Tibial nerve (tissue), 4 donors: ENCODE results near the gene FAU. TPM values are rescaled to one million over a fixed set of nuclear protein-coding genes. Genes with fewer than 3 reads are reported as not detected.

Experiments used
- DNase-seq, 2 donors: peaks; one replicate each; pipeline ENCODE4 v3.0.0-alpha.2; 2019; ENCODE audit warnings: low spot score in 2 of 2
- H3K27ac ChIP-seq, 4 donors: fragments of 200-600 bp; sonication (generic) in 3 of 4; one replicate each; pipeline ENCODE4 v1.5.1; 2017 to 2019; ENCODE audit warnings: mild to moderate bottlenecking in 1 of 4
- H3K27me3 ChIP-seq, 2 donors: fragments of 200-600 bp; sonication (generic) in 1 of 2; one replicate each; pipeline versions ENCODE4 v1.5.1 to v1.6.0; 2017 to 2019
- H3K36me3 ChIP-seq, 3 donors: fragments of 200-600 bp; sonication (generic); one replicate each; pipeline ENCODE4 v1.5.1; 2018 to 2019
- H3K4me1 ChIP-seq, 4 donors: fragments of 200-600 bp; sonication (generic) in 3 of 4; one replicate each; pipeline ENCODE4 v1.5.1; 2017 to 2019
- H3K4me3 ChIP-seq, 4 donors: fragments of 200-600 bp; sonication (generic) in 3 of 4; one replicate each; pipeline ENCODE4 v1.5.1; 2017 to 2019; ENCODE audit warnings: mild to moderate bottlenecking in 1 of 4, moderate library complexity in 1 of 4
- H3K9me3 ChIP-seq, 4 donors: fragments of 200-600 bp; sonication (generic) in 3 of 4; one replicate each; pipeline ENCODE4 v1.5.1; 2017 to 2019
- EP300 ChIP-seq, 2 donors: sonication (generic); formaldehyde crosslinking; IDR thresholded peaks; one replicate each; pipeline ENCODE4 v1.6.1; 2017; ENCODE audit warnings: antibody characterized with exemption in 2 of 2, mild to moderate bottlenecking in 1 of 2
- POLR2A ChIP-seq, 2 donors: fragments of 450-650 bp; IDR thresholded peaks; one replicate each; pipeline ENCODE4 v1.6.1; 2017; ENCODE audit warnings: antibody characterized with exemption in 2 of 2, mild to moderate bottlenecking in 2 of 2, moderate library complexity in 2 of 2
- WGBS, 2 donors: methylation state at CpG; one replicate each; pipeline ENCODE4 v1.1.5; 2018; 5-methylcytosine and 5-hydroxymethylcytosine counted together
- total RNA-seq, 4 donors: library from RNA; depleted of rRNA; stranded (reverse); fragments of >200 nt; gene quantifications; one replicate each; pipeline ENCODE4 v1.1.0, GENCODE V29; 2016
- TF ChIP-seq, protein P1 (sequence below), 5 experiments: fragments of 200-600 bp in 3 of 5; fragments of 450-650 bp in 2 of 5; sonication (generic) in 3 of 5; IDR thresholded peaks; one replicate each; pipeline ENCODE4 v1.5.1; 2016 to 2019; ENCODE audit warnings: antibody characterized with exemption in 5 of 5, mild to moderate bottlenecking in 3 of 5, moderate library complexity in 2 of 5

FAU gene
- 1,000 to 10,000 TPM; 1,078 to 1,548 (median 1,229) TPM for total RNA-seq

DNA sequence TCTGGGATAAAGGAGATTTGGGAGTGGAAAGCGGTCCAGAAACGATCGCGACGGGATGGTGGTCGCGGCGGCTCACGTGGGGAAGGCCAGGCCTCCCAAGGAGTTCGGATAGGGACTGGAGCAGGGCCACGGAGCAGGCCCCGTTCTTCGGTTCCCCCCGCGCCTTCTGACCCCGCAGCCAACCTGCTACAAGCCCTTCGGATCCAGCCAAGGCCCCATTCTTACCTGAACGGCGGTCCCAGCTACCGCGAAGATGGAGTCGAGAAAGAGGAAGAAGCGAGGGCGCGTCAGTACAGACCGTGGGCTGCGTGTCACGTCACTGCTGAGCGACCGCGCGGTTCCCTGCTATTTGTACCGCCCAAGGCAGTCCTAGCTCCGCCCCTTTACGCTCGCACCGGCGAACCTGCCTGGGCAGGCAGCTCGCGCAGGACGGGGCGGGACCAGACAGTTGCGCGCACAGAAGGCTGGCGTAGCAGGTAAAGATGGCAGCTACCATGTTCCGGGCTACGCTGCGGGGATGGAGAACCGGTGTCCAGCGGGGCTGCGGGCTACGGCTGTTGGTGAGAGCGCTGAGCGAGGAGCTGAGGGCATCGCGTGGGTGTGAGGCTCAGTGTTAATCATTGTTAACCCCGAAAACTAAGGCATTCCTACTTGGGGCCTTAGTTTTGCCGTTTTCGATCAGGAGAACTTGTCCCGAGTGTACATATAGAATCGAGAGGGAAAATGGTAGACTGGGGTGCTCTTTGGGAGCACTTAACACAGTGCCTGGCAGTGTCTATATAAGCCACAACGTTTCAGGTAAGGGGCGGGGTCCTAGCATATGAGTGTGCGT is at the start of gene FAU, which contains the start of gene MRPL49:
Gene FAU, minus strand, starts transcription at position 270 of the 832 bp plus-strand sequence. CDS start 321 bp downstream, outside the sequence.
Gene MRPL49, plus strand, starts transcription at position 457 of the 832 bp plus-strand sequence. Its CDS starts 26 bp downstream, at position 483.
- Histone ChIP-seq H3K36me3 (peaks cover 0 to 61% (median 25%) of the 10 kb centered on the region in 3 donors), H3K27ac (peak within 1 kb of the TSS; percentile 81 to 98 (median 92)), H3K4me3 (peak within 1 kb of the TSS; percentile 65 to 92 (median 87)), H3K9me3 (no peaks in the 10 kb centered on the region), H3K4me1 (peaks cover 0 to 45% (median 11%) of the 10 kb centered on the region in 4 donors), H3K27me3 (no peaks in the 10 kb centered on the region)
- WGBS, 2 donors = 0% methylated on average over 41 to 55 of the region's 64 CpGs
- DNase-seq = peak; percentile 95
- TF ChIP-seq POLR2A (IDR thresholded peaks at IDR 0.05) (peak; percentile 61 to 92), EP300 (IDR thresholded peaks at IDR 0.05) (peak; percentile 77 to 98)
- TF ChIP-seq, protein P1, sequence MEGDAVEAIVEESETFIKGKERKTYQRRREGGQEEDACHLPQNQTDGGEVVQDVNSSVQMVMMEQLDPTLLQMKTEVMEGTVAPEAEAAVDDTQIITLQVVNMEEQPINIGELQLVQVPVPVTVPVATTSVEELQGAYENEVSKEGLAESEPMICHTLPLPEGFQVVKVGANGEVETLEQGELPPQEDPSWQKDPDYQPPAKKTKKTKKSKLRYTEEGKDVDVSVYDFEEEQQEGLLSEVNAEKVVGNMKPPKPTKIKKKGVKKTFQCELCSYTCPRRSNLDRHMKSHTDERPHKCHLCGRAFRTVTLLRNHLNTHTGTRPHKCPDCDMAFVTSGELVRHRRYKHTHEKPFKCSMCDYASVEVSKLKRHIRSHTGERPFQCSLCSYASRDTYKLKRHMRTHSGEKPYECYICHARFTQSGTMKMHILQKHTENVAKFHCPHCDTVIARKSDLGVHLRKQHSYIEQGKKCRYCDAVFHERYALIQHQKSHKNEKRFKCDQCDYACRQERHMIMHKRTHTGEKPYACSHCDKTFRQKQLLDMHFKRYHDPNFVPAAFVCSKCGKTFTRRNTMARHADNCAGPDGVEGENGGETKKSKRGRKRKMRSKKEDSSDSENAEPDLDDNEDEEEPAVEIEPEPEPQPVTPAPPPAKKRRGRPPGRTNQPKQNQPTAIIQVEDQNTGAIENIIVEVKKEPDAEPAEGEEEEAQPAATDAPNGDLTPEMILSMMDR (IDR thresholded peaks at IDR 0.05) = peak in 1 of 5 experiments; percentile 27

DNA sequence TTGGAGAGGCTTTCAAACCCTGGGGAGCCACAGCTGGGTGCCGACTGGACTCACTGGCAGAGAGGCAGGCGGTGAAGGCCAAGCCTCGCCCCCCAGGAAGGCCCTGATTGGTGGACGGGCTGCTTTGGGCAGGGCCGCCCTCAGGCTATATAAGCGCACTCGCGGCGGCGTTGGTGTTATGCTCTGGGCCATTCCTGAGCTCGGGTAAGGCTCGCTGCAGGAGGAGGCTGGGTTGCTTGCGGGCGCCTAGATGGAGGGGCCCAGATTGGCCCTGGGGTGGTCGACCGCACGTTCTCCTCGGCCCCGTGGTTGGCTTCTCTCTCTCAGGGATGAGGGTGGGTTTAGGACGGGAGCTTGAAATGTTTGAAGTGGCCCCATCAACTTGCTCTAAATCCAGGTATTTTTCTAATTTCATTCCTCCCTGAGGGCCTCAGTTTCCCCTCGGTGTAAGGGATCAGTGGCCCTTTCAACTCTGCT is 48.2 kb upstream of the FAU start, which contains the start of gene SPDYC:
Gene SPDYC, plus strand, starts transcription at position 176 of the 477 bp plus-strand sequence. CDS start 1,125 bp downstream, outside the sequence.
- 90 to 91% methylated on average over 20 to 21 of the region's 21 CpGs for WGBS, 2 donors

DNA sequence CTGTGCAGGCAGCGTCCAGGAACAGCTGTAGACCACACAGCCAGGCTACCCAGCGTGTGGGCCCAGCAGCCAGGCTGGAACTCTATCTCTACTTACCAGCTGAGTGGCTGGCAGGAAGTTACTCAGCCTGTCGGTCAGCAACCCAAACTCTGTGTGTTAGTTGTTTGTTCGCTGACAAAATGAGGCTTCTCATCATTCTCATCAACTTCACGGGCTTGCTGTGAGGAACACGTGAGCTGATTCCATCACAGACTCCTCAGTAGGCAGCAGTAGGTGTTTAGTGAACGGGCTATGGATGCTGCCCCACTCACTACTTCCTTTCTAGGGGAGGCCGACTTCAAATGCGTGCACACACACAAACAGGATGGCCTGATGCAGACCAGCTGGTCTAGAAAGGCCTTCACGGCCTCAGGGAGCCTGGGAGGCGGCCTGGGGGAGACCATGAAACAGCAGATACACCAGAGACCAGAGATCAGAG is 47.3 kb upstream of the FAU start:
- no peak overlapping the region for H3K4me3 ChIP-seq
- H3K9me3 ChIP-seq = no peaks in the 10 kb centered on the region
- H3K36me3 ChIP-seq = no peaks in the 10 kb centered on the region
- TF ChIP-seq, protein P1 (IDR thresholded peaks at IDR 0.05) = no peak
- TF ChIP-seq POLR2A (IDR thresholded peaks at IDR 0.05) (no peak), EP300 (IDR thresholded peaks at IDR 0.05) (no peak)
- 62 to 64% methylated on average over 11 of the region's 11 CpGs for WGBS, 2 donors
- no peaks in the 10 kb centered on the region for H3K27me3 ChIP-seq
- DNase-seq = no peak
- no peak overlapping the region for H3K27ac ChIP-seq
- peaks cover 0 to 12% (median 0%) of the 10 kb centered on the region in 4 donors for H3K4me1 ChIP-seq

More for the DNA sequence above, 48.2 kb upstream of the FAU start, which contains the start of gene SPDYC:
- peaks cover 0 to 12% (median 0%) of the 10 kb centered on the region in 4 donors for H3K4me1 ChIP-seq
- no peaks in the 10 kb centered on the region for H3K27me3 ChIP-seq
- no peak within 1 kb of the TSS for H3K27ac ChIP-seq
- no peak for DNase-seq
- no peaks in the 10 kb centered on the region for H3K36me3 ChIP-seq
- no peak within 1 kb of the TSS for H3K4me3 ChIP-seq
- TF ChIP-seq POLR2A (IDR thresholded peaks at IDR 0.05) = no peak
- TF ChIP-seq, protein P1 (IDR thresholded peaks at IDR 0.05) = no peak
- TF ChIP-seq EP300 (IDR thresholded peaks at IDR 0.05) = no peak
- no peaks in the 10 kb centered on the region for H3K9me3 ChIP-seq

DNA sequence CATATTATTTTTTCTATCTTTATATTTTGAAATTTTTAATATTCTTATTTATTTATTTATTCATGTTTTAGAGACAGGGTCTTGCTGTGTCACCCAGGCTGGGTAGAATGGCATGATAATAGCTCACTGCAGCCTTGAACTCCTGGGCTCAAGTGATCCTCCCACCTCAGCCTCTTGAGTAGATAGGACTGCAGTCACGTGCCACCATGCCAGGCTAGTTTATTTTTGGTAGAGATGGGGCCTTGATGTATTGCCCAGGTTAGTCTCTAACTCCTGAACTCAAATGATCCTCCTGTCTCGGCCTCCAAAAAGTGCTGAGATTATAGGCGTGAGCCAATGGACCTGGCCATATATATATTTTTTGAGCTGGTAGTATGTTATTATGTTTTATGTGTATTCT is 45.7 kb upstream of the FAU start:
- Histone ChIP-seq H3K27me3 (no peaks in the 10 kb centered on the region), H3K4me3 (no peak overlapping the region), H3K4me1 (peaks cover 0 to 12% (median 0%) of the 10 kb centered on the region in 4 donors), H3K27ac (no peak overlapping the region), H3K9me3 (no peaks in the 10 kb centered on the region), H3K36me3 (no peaks in the 10 kb centered on the region)
- TF ChIP-seq, protein P1 (IDR thresholded peaks at IDR 0.05) = no peak
- no peak for TF ChIP-seq EP300 (IDR thresholded peaks at IDR 0.05)
- TF ChIP-seq POLR2A (IDR thresholded peaks at IDR 0.05) = no peak
- 93 to 97% methylated on average over 3 of the region's 3 CpGs for WGBS, 2 donors
- DNase-seq = no peak
